GM19099 (cell line): ENCODE data around the gene CPN2.

ENCODE experiments used
- POLR2A ChIP-seq: IDR thresholded peaks from 3 replicates; pipeline ENCODE4 v1.6.1; 2011; ENCODE audit warnings: low read depth; ENCODE audit not compliant: insufficient read length; ENCODE audit errors: extremely low read depth

CPN2 gene

GRCh38 chr3:194351080-194351672 lies at the start of gene CPN2:
Gene CPN2, minus strand, starts transcription at chr3:194351328. Its CDS starts 8,626 bp downstream, at chr3:194342702.
- TF ChIP-seq POLR2A: no peak

GRCh38 chr3:194399874-194400411 lies 48.8 kb upstream of the CPN2 start:
- no peak for TF ChIP-seq POLR2A

- no peak for TF ChIP-seq POLR2A
Observed at GRCh38 chr3:194399166-194399565, 48.0 kb upstream of the CPN2 start, which contains the start of gene GP5. Gene GP5, minus strand, starts transcription at chr3:194399266. Its CDS starts 984 bp downstream, at chr3:194398282.

- no peak for TF ChIP-seq POLR2A
Observed at GRCh38 chr3:194397757-194398312, 46.7 kb upstream of the CPN2 start.

- TF ChIP-seq POLR2A: no peak
Observed at GRCh38 chr3:194396859-194397756, 46.0 kb upstream of the CPN2 start.

- TF ChIP-seq POLR2A: no peak
Observed at GRCh38 chr3:194396539-194396858, 45.4 kb upstream of the CPN2 start.

- TF ChIP-seq POLR2A: no peak
Observed at GRCh38 chr3:194395778-194396538, 44.8 kb upstream of the CPN2 start.

- TF ChIP-seq POLR2A: no peak
Observed at GRCh38 chr3:194395212-194395611, 44.1 kb upstream of the CPN2 start.

GRCh38 chr3:194392576-194392975 lies 41.4 kb upstream of the CPN2 start:
- no peak for TF ChIP-seq POLR2A

GRCh38 chr3:194390835-194391234 lies 39.7 kb upstream of the CPN2 start:
- no peak for TF ChIP-seq POLR2A

- TF ChIP-seq POLR2A: no peak
Observed at GRCh38 chr3:194389269-194389668, 38.1 kb upstream of the CPN2 start.

- no peak for TF ChIP-seq POLR2A
Observed at GRCh38 chr3:194387926-194388418, 36.8 kb upstream of the CPN2 start.

- TF ChIP-seq POLR2A: no peak
Observed at GRCh38 chr3:194387276-194387675, 36.1 kb upstream of the CPN2 start.

GRCh38 chr3:194386648-194387047 lies 35.5 kb upstream of the CPN2 start:
- no peak for TF ChIP-seq POLR2A

- no peak for TF ChIP-seq POLR2A
Observed at GRCh38 chr3:194386066-194386465, 34.9 kb upstream of the CPN2 start.
